ENCODE data around the gene KIF2C.
"Not testable (repeated sequence)": the region's sequence is repeated elsewhere in the genome, so short reads cannot be mapped to it uniquely, and the experiment has no call there.

The KIF2C gene

DNA sequence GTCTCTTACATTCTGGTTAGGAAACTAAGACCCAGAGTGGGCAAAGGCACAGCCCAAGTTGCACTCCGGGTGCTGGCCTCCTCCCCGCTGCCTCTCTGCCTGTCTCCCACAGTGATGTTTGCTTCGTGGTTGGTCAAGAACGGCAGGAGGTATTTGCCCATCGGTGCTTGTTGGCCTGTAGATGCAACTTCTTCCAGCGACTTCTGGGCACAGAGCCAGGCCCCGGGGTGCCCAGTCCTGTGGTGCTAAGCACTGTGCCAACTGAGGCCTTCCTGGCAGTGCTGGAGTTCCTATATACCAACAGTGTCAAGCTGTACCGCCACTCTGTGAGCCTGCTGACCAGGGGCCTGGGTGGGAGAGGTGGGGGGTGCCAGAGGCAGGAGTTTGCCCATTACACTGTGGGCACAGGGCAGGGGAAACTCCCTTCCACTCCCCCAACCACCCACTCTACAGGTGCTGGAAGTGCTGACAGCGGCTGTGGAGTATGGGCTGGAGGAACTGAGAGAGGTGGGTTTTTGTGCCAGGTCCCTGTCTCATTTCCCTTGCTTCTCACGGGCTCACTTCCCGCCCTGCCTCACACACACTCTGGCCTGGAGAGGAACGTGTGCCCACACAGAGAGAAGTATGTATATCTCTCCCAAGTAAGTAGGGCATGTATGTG lies 70.6 kb downstream of the KIF2C start:
- DNase-seq (ENCODE audit: low read depth in 2 of 2, low spot score in 1 of 2): no peak

DNA sequence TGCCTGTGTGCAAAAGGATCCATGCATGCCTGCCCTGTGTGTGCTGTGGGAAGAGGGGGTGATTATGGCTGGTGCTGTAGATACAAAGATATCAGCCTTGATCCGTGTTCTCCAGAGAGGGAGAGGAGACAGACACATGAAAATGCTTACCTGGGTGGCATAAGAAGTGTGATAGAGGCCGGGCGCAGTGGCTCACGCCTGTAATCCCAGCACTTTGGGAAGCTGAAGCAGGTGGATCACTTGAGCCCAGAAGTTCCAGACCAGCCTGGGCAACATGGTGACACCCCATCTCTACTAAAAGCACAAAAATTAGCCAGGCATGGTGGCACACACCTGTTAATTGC lies 71.1 kb downstream of the KIF2C start:
- DNase-seq (ENCODE audit: low read depth in 2 of 2, low spot score in 1 of 2): not testable (repeated sequence)

GRCh38 chr1:44811234-44811633 lies 71.6 kb downstream of the KIF2C start:
- DNase-seq (ENCODE audit: low read depth in 2 of 2, low spot score in 1 of 2): no peak

DNA sequence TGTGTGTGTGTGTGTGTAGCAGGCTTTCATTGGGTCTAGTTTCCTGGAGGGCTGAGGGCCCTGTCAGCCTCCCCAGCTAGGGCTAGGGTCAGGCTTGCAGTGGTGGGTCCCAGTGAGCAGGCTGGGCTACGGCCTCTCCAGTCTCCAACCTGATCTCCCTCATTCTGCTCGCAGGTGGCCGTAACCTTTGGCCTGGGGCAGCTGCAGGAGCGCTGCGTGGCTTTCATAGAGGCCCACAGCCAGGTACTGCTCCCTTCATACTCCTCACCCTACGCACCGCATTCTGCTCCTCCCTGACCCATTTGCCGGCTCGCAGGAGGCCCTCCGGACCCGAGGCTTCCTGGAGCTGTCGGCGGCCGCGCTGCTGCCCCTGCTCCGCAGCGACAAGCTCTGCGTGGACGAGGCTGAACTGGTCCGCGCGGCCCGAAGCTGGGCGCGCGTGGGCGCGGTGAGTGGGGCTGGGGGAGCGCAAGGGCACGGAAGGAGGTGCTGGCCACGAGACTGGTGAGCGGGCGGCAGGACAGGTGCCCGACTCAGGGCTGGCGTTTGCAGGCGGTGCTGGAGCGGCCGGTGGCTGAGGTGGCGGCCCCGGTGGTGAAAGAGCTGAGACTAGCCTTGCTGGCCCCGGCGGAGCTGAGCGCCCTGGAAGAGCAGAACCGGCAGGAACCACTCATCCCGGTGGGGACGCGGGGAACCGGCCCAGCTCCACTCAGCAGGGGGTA lies 73.3 kb downstream of the KIF2C start:
- DNase-seq (ENCODE audit: low read depth in 2 of 2, low spot score in 1 of 2): no peak

DNA sequence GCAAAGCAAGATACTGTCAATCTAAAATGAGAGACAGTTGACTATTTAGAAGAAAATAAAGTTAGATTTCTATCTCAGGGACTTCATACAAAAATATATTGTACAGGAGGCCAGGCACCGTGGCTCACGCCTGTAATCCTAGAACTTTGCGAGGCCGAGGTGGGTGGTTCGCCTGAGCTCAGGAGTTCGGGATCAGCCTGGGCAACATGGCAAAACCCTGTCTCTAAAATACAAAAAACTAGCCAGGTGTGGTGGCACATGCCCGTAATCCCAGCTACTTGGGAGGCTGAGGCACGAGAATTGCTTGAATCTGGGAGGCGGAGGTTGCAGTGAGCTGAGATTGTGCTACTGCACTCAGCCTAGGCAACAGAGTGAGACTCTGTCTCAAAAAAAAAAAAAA lies 76.3 kb downstream of the KIF2C start:
- not testable (repeated sequence) for DNase-seq (ENCODE audit: low read depth in 2 of 2, low spot score in 1 of 2)

DNA sequence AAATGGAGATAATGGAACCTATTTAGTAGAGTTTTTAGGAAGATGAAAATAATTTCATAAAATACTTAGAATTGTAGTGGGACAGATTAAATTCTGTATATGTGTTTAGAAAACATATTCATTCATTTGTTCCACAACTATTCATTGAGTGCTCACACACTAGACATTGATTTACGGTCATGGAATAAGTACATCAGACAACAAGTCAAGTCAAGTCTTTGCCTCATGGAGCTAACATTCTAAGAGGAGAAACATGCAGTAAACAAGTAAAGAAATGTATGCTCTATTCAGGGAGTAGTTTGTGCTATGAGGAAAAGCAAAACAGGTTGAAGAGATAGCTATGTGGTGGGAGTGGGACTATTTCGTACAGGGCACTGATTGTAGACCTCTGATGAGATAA lies 77.7 kb downstream of the KIF2C start:
- DNase-seq (ENCODE audit: low read depth in 2 of 2, low spot score in 1 of 2): no peak

All from stimulated activated CD8-positive, alpha-beta memory T cell treated with anti-CD3 and anti-CD28 coated beads, Interleukin-4, amount 100 ng/mL, for 4 hours (primary cell).